Suppressor macrophage treated with lipopolysaccharide for 4 hours (primary cell): Measurements from ENCODE around the gene SCN1B.

Source experiments
- DNase-seq: peaks from one replicate; pipeline ENCODE4 v3.0.0-alpha.2; 2020

Gene SCN1B

GRCh38 chr19:35079826-35080225, 49.6 kb downstream of the SCN1B start:
- DNase-seq = no peak

GRCh38 chr19:35080613-35081170, 50.4 kb downstream of the SCN1B start:
- DNase-seq = no peak

GRCh38 chr19:35081201-35081600, 50.9 kb downstream of the SCN1B start:
- DNase-seq = no peak

GRCh38 chr19:35083691-35084508, 53.6 kb downstream of the SCN1B start:
- no peak for DNase-seq

- no peak for DNase-seq
Measured at GRCh38 chr19:35084509-35084762, 54.2 kb downstream of the SCN1B start.

- DNase-seq = no peak
Measured at GRCh38 chr19:35085947-35086346, 55.7 kb downstream of the SCN1B start.

- no peak for DNase-seq
Measured at GRCh38 chr19:35086455-35086854, 56.2 kb downstream of the SCN1B start.

GRCh38 chr19:35087393-35087792, 57.1 kb downstream of the SCN1B start:
- DNase-seq = no peak

- DNase-seq = no peak
Measured at GRCh38 chr19:35088131-35088913, 58.1 kb downstream of the SCN1B start.

GRCh38 chr19:35089554-35089953, 59.3 kb downstream of the SCN1B start:
- no peak for DNase-seq
